ENCODE results near the gene KCNG4.
A peak's percentile ranks its signal among the peaks of the same experiment; 100 is the strongest.

Gene KCNG4

GRCh38 chr16:84182680-84183571, 56.9 kb downstream of the KCNG4 start:
- DNase-seq = no peak

GRCh38 chr16:84182104-84182503, 57.7 kb downstream of the KCNG4 start:
- no peak for DNase-seq

GRCh38 chr16:84181144-84181915, 58.5 kb downstream of the KCNG4 start:
- no peak for DNase-seq

- DNase-seq = no peak
Observed at GRCh38 chr16:84180519-84181140, 59.2 kb downstream of the KCNG4 start.

- DNase-seq = no peak
Observed at GRCh38 chr16:84179612-84180320, 60.0 kb downstream of the KCNG4 start.

GRCh38 chr16:84178892-84179611, 60.8 kb downstream of the KCNG4 start:
- DNase-seq = no peak

GRCh38 chr16:84178146-84178765, 61.6 kb downstream of the KCNG4 start:
- no peak for DNase-seq

GRCh38 chr16:84177741-84178073, 62.1 kb downstream of the KCNG4 start:
- no peak for DNase-seq

GRCh38 chr16:84176192-84177053, 63.4 kb downstream of the KCNG4 start:
- DNase-seq = no peak

GRCh38 chr16:84175350-84176081, 64.3 kb downstream of the KCNG4 start:
- DNase-seq = peak; percentile 65

- no peak for DNase-seq
Observed at GRCh38 chr16:84174396-84174795, 65.4 kb downstream of the KCNG4 start.

GRCh38 chr16:84169765-84170310, 70.0 kb downstream of the KCNG4 start:
- DNase-seq = no peak

Measured in activated CD4-positive, alpha-beta T cell treated with anti-CD3 and anti-CD28 coated beads, Interleukin-2, Interleukin-6, amounts not matched to agents 100 ng/mL and 50 ng/mL, durations not matched to agents 16 hours and 8 hours (primary cell).